ENCODE results near the gene PNN.
"Not testable (repeated sequence)": the region's sequence is repeated elsewhere in the genome, so short reads cannot be mapped to it uniquely, and the experiment has no call there.

Gene PNN

DNA sequence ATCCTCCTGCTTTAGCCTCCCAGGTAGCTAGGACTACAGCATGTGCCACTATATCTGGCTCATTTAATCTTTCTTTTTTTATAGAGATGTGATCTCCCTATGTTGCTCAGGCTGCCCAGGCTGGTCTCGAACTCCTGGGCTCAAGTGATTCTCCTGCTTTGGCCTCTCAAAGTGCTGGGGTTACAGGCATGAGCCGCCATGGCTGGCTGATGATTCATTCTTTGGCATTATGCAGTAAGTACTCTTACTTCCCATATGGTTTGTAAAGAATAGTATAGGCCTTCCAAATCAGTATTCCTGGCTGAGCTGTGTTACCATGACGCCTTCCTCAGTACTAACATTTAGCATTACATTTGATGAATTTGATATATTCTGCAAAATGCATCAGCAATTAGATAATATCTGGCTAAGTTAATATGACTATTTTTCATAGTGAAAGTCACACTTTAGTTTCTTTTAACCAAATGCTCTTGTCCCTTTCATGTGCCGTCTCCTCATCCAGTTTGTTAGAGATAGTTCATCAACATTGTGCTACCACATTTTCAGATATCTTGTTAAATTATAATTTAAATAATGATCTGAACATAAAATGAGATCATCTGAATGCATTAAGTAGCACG, 55.5 kb downstream of the PNN start:
- DNase-seq: no peak

DNA sequence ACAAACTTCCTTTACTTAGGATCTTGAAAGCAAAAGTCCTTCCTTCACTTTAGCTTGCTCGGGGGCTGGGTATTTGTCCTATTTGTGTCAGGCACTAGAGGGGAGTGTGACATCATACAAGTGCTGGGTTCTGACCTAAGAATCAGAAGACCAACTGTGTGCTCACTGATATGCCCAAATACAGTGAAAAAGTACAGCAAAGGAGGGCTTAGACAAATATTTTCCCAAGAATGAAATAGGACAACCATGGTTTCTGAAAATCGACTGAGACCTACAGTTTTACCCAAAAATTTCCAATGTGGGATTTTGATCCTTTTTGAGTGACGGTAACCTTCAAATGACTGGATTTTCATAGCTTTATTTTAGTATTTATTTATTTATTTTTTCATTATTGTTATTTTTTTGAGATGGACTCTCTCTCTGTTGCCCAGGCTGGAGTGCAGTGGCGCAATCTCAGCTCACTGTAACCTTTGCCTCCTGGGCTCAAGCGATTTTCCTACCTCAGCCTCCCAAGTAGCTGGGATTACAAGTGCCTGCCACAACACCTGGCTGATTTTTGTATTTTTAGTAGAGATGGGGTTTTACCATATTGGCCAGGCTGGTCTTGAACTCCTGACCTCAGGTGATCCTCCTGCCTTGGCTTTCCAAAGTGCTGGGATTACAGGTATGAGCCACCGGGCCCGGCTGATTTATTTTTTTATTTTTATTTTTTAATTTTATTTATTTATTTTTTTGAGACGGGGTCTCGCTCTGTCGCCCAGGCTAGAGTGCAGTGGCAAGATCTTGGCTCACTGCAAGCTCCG, 56.9 kb downstream of the PNN start:
- DNase-seq: not testable (repeated sequence)

All from activated T-cell treated with anti-CD3 and anti-CD28 coated beads, Interleukin-2, amount 50 U/mL, for 1 hour (primary cell).